HG02571 (cell line): ENCODE results near the gene OCA2.

Experiments
- ATAC-seq: cut with Tn5 transposase; IDR thresholded peaks from one replicate; pipeline ENCODE4 v1.9.1; 2021; ENCODE audit warnings: mild to moderate bottlenecking, moderate library complexity; ENCODE audit not compliant: unreplicated experiment

Gene OCA2

DNA sequence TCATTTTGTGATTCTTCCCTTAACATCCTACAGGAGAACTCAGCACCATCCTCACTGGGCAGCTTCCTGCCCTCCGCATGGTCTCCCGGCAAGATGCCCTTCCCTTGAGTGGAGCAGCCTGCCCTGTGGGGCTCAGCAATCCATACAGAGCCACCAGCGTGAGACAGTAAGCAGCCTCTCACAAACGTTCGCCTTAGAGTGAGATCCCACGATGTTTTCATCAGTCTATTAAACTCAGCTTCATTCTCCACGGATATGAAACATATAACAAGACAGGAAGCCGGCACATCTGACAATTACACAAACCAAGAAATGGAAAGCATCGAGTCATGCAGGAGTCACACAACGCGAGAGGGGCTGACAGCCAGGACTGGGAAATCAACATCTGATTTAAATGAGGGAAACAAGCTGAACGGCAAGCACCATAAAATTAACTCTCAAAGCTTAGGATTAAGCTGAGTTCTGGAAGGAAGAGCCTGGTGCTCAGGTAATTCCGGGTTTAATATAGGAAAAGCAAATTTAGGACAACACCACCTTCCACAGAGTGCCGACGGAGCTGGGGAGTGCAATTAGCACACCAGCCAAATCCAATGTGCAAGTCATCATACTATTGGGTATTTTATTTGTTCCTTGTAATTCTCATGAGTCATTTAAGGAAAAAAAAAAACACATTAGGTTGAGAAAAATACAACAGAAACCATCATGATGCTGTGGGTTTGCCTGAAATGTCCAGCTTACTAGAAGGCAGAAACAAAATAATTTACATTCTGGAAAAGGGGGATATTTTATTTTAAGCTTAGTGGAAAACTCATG, 272.0 kb downstream of the OCA2 start:
- ATAC-seq: no peak

DNA sequence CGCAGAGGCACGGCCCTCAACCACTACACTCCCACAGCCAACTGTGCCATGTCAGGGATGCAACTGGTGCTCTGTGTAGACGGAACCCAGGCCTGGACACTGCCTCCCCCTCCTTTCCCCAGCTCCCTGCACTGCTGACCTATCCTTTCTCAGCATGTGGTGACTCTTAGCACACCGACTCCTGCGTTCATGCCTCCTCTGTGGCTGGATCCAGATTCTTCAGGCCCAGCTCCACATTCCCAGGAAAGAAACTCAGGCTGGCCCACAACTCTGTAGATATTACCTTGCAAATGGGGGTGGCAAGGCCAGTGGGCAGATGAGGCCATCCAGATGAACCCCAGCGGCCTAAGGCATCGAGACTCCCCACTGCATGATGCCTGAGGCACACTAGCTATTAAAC, 272.7 kb downstream of the OCA2 start:
- no peak for ATAC-seq

DNA sequence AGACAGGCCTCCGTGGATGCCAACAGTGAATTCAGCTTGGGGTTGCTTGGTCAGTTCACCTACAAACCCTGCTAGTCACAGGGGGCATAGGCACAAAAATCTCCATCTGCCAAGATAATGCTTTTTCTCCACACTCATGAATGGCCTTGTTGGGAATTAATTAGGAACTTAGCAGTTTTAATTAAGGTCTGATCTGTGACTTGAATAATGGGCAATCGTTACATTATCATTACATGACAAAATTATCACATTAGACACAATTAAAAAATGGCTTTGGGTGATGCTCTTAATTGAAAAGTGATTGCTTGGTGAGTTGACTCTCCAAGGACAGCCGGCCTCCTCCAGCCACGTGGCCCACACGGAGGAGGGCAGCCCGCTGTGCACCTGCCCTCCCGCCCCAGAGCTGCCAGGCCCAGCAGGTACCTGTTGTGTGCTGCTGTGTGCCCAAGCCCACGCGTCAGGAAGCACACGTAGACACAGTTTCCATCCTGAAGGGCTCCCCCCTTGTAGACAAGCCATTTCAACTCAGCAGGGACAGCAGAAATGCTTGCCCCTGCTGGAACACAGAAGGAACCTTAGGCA, 274.2 kb downstream of the OCA2 start:
- no peak for ATAC-seq

DNA sequence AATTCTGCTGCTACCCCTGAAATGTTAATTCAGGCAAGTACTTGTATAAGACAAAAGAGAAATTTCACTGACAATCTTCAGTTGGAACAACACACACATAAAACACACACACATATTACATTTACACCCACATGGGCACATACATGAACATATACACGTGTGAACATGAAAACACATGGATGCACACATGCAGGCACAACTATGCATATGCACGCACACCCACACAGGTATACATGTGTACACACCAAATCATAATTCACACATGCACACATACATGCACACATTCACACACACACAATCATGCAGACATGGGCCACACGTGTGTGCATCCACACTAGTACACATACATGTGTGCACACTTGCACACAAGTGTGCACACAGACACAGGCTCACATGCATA, 277.8 kb downstream of the OCA2 start:
- ATAC-seq: no peak

DNA sequence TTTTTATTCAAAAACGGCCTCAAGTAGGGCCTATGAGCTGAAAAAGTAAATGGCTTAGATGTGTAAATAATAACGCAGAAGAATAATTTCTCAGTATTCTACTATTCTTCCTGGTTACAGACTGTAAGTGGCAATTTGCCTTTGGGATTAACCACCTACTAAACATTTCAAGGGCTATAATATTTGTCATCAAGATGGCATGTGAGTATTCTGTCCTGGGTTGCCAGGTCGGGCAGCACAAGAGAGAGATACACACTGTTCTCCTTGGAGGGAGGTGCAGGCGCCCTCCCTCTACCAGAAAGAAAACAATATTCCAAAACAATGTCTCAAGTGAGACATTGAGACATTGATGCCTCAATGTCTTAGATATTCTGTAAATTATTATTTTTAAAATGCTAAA, 278.4 kb downstream of the OCA2 start:
- ATAC-seq: no peak

DNA sequence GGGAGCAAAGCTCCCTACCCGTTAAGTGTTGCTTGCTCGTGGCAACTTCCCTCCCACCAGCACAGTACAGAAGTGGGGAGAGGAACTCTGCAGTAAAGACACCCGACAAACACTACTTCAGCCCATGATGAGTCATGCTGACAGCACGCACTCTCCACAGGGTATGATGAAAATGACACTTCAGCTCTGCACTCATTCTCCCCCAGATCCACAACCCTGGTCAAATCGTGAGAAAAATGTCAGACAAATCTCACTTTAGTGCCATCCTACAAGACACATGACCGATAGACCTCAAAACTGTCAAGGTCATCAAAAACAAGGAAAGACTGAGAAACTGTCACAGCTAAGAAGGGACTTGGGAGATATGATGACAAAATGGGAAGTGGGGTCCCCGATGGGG, 278.9 kb downstream of the OCA2 start:
- no peak for ATAC-seq

DNA sequence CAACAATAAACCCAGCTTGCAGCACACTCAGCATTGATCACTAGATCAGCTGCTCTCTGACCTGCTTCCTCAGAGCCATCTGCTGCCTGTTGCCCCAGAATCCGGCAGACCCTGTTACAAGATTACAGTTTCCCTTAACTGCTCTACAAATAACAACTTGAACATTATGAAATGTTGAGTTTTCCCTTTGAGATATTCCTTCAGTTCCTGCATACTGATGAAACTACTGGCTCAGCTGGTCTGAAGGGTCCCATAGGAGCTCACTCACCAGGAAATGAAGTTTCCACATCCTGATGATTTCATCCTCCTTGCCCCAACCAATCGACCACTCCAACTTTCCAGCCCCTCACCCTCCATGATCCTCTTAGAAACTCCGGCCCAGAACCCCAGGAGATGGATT, 281.9 kb downstream of the OCA2 start:
- ATAC-seq: no peak

DNA sequence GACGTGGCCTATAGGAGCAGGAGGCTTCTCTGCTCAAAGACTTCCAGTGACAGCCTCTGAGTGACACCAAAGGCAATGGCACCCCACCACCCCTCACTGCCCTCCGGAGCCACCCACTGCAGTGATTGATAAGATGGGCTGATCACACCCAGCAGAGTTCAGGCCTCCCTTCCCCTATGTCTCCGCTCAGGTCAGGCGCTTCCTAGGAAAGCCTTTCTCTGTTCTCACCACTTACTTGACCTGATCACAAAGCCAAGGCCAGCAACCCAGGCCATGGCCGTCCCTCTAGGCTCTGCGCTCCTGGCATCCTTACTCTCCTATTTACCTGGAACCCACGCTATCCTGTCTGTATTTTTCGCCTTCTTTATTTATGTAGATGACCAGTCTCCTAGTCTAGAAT, 282.3 kb downstream of the OCA2 start:
- ATAC-seq: no peak

DNA sequence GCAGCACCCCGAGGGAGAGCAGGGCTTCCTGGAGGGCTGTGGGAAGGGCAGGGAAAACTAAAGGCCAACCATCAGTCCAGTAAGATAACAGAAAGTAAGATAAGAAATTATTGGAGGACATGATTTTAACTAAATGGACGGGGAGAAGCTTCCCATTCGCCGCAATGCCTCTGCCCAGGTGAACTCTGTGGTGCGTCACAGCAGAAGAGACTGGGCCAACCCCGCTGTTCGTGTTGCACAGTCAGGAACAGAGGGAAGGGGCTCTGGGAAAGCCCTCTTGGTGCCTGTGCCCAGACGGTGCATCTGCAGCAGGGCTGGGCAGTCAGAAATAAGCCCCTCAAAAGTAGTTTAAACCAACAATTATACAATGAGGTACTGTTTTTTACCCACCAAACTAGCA, 284.1 kb downstream of the OCA2 start:
- no peak for ATAC-seq

DNA sequence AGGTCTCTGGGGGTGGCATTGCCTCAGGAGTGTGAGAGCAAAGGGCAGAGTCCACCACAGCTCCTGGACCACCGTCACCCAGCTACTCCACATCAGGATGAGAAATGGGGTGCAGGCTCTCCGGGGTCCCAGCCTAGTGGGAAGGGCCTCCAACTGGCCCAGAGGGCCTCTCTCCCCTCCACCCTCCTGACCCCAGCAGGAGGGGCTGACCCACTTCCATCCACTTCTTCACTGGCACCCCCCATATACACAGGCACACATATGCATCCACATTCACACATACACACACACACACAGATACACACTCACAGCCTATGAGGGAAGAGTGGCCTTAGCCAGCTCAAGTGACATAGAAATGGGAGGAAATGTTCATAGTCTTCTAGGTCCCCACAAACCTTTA, 286.0 kb downstream of the OCA2 start:
- no peak for ATAC-seq

DNA sequence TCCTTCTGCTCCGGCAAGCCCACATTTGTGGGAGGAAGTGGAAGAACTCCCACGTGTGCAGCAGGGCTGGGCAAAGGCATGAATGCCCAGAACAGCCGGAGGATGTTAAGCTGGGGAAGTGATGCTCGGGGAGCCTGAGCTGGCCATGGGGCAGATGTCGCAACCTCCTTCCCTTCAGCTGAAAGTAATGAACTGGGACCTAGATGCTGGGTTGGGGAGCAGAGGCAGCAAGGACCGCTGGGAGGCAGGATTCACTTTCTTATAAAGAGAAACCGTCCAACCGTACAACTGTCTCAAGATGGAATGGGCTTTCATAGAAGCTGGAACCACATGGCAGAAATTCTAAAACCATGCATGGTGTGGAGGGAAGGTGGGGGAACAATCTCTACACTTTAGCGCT, 290.9 kb downstream of the OCA2 start:
- ATAC-seq: no peak

DNA sequence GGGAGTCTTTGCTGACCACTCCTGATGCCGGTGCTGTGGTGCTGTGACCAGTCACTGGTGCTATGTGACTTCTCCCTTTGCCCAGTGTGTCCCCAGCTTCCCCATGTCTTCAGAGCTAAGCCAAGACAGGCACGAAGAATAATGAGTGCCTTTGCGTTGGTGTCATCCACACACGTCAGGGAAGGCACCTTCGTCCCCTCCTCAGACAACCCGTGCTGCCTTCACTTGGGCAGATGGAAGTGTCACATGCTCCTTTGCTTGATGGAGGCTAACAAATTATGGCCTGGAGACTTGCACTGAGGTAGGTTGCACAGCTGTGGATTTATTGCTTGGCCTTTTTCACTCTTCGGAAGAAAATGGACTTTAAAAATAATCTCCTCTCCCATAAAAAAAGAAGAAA, 291.8 kb downstream of the OCA2 start:
- no peak for ATAC-seq

DNA sequence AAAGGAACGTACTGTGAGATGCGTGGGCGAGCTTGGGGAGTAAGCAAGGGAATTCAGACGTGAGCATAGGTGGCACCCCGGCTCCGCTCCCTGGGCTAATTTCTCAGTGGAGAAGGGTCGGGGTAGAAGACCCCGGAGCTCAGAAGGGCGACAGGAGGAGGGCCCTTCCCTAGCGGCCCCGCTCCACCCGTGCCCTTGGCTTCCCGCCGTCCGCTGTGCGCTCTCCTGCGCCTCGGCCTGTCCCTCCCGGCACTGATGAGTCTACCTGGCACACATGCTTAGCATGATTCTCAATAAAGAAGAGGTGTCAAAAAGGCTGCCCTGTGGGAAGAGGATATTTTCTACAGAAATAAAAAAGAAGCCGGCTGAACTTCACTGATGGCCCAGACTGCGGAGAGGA, 292.7 kb downstream of the OCA2 start:
- no peak for ATAC-seq

DNA sequence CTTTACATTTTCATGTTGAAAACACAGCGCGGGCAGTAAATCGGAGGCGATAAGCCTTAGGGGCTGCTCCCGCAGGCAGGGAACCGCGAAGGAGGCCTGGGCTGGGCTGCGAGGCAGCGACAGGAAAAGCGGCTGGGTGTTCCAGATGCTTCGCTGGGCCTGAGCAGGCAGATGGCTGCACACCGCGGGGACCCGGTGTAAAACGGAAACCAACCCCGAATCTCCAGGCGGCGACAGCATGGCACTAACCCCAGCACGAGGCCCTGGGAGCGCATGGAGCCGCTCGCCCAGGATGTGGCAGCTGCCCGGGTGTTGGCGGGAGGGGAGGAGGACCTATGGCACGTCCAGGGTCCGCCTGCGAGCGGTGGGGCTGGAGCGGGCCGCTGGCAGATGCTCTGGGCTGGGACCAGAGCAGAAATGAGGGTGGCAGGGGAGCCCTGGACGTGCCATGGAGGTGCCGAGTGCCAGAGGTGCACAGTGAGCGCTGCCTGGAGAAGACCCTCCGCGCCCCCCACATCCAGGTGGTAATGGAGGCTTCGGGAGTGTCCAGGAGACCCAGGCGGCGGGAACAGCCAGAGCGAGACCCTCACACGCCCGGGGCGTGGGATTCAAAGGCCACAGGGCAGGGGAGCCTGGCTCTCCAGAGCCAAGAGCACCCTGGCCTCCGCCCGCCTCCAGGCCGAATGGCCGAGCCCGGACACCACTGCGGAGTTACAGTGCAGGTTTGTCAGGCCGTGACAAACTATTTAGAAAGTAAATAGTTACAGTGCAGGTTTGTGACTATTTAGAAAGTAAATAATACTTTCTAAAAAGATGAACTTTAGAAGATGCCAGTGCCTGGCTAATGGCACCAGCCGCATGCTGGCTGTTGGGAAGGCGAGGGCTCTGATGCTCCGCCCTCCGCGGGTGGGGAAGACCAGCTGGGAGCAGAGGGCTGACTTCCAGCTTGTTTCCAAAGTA, 293.6 kb downstream of the OCA2 start:
- no peak for ATAC-seq

DNA sequence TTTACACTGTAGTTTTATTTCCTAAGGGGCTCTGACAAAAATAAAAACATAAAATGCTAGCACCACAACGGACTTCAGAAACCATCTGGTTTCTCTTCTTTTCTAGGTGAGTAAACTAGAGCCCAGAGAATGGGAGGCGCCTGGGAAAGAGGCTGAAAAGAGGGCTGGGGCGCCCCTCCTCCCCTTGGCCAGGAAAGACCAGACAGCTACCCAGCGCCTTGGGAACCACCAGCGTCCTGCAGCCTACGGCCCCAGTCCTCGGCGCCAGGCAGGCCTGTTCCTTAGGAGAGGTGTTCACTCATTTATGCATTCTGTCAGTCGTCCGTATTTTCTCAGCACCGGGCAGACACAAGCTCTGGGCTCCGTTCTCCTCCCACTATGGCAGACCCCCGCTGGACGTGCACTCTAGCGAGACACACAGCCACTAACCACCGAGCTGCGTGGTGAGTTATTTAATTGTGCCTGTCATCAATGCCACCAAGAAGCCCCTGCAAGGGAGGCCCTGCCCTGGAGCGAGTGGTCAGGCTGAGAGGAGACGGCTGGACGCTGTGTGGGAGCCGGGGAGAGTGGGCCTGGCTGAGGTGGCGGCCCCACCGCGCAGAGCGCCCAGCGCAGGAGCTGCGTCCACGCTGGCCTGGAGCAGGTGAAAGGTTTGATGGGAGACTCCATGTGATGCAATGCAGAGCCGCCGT, 294.4 kb downstream of the OCA2 start:
- no peak for ATAC-seq

DNA sequence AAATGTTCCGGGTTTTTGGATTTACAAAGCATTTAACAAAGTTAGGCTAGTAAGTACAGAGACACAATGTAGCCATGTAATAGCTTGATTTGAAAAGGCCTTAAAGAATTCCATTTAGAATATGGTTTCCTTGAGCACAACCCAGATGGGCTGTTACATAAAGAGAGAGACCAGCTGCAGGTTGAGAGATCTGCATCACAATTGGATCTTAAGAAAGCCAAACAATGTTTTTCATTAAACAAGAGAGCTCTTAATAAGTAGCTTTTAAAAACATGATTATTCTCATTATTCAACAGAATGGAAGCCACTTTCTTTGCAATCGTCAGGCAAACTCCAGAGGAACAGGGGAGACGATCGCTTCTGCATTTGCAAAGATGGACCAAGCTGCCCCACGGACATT, 300.3 kb downstream of the OCA2 start:
- no peak for ATAC-seq

DNA sequence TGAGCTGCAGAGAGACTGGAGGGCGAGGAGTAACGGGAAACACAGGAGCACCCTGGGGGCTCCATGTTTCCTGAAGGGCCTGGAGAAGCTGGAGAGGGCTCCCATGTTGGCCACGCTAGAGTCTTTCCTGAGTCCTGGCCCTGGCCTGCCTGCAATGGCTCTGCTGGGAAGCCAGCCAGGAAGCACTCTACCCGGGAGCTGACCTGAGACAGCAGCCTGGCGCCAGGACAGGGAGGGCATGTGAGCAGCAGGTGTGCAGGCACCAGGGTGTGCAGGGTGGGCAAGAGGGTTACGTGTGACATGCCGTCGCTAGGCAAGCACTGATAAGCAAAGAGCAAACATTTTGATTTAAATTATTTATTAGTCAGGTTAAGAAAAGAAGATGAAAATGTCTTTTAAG, 301.4 kb downstream of the OCA2 start:
- ATAC-seq: no peak

DNA sequence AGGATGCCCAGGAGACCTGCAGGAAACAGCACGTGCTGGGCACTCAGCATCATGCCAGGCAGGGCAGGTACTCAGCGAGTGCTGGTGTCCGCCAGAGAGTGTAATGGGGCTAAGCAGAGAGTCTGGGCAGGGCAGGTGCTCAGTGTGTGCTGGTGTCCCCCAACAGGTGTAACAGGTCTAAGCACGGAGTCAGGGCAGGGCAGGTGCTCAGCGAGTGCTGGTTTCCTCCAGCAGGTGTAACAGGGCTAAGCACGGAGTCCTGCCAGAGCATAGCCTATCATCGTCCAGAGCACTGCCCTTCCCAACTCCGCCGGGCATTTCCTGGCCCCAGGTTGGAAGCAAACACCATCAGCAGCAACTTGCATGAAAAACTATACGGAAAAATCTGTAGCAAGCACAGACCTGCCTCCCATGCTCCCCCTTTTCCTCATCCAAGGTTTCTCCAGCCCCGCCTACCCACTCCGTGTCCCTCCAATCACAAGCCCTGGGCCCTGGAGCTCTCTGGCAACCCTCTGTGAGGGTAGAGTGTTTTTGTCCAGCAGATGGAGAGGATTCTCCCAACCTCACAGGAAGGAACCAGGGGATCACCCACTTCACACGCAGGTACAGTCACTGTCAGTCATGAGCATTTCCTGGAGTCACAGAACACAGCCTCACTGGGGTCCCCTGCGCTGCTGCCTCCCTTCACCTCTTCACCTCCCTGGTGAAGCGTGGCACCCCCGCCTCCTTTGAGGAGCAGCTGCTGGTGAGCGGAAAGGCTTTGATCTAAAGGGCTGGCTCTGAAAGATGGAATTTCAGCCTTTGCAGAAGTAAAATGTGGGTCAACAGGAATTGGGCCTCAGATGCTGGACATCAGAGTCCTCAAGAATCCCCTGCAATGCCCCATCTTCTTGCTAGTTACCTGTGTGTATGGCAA, 302.5 kb downstream of the OCA2 start:
- ATAC-seq: no peak

DNA sequence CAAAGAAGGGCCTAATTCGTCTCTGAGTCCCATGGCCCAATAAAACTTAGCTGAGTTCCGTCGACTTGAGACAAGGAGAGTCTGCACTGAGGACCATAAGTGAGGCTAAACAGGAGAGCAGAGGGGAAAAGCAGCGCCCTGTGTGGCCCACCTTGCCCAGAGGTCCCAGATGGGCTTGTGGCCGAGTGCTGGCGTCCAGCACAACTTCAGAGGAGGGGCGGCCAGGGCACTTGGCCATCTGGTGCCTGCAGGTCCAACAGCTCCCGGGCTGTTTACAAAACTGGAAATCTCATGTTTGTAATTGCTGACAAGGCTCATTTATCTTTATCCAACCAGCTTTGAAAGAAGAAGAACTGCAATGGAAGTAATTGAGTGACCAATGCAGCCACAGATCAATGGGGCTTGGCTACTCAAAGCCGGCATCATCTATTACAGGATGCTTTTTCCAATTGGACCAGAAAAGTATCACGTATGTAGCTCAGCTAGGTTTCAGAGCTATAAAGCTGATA, 306.3 kb downstream of the OCA2 start:
- ATAC-seq: no peak

DNA sequence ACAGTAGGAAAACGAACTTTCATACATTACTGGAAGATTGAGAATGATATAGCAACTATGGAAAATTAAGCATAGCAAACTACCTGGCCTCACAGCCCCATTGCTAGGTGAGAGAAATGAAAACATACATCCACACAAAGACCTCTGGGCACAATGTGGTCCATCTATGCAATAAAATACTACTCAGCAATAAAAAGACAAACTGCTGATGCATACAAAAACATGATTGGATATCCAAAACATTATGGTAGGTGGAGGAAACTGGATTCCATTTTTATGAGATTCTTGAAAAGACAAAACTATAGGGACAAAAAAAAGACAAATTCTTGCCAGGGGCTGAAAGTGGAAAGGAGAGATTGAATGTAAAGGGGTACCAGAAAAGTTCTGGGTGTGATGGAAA, 308.8 kb downstream of the OCA2 start:
- ATAC-seq: no peak
